PC-3 (cell line): ENCODE data around the gene BANK1.

ENCODE experiments used
- CTCF ChIP-seq: fragments of 300-600 bp; sonication (generic); conservative IDR thresholded peaks from 2 replicates; pipeline ENCODE4 v1.5.1; 2017; ENCODE audit warnings: antibody characterized with exemption, low read depth, mild to moderate bottlenecking, low read length
- EZH2phosphoT487 ChIP-seq: fragments of 300-600 bp; sonication (generic); IDR thresholded peaks from 2 replicates; pipeline ENCODE4 v1.6.1; 2018; ENCODE audit warnings: mild to moderate bottlenecking, antibody characterized with exemption, low read length, borderline replicate concordance

- no peak for TF ChIP-seq CTCF
- no peak for TF ChIP-seq EZH2phosphoT487
Observed at GRCh38 chr4:101780284-101780683, 10.2 kb upstream of the BANK1 start.
